ENCODE data around the gene CADM1.

CADM1 gene

GRCh38 chr11:115364896-115365295, 139.3 kb downstream of the CADM1 start:
- TF ChIP-seq CTCF (conservative IDR thresholded peaks at IDR 0.05; ENCODE audit: low read depth): no peak
- ChIA-PET POLR2A (ENCODE audit: low non-redundant PET) (no interaction called here), CTCF (interaction anchor here (0.5 to 0.6 kb wide), 2 partner anchors 195 to 384 kb away, joined by 3 to 5 read pairs; no protein-coding TSS in a partner anchor)
- no peak overlapping the region for H3K27ac ChIP-seq
- no peak for DNase-seq (ENCODE audit: low spot score)

- H3K27ac ChIP-seq: no peak overlapping the region
- TF ChIP-seq CTCF (conservative IDR thresholded peaks at IDR 0.05; ENCODE audit: low read depth): no peak
- ChIA-PET CTCF (no interaction called here), POLR2A (ENCODE audit: low non-redundant PET) (no interaction called here)
- no peak for DNase-seq (ENCODE audit: low spot score)
Observed at GRCh38 chr11:115363921-115364320, 140.3 kb downstream of the CADM1 start.

- TF ChIP-seq CTCF (conservative IDR thresholded peaks at IDR 0.05; ENCODE audit: low read depth): no peak
- POLR2A ChIA-PET (ENCODE audit: low non-redundant PET): no interaction called here
- CTCF ChIA-PET: no interaction called here
- no peak for DNase-seq (ENCODE audit: low spot score)
- no peak overlapping the region for H3K27ac ChIP-seq
Observed at GRCh38 chr11:115363426-115363825, 140.8 kb downstream of the CADM1 start.

GRCh38 chr11:115362997-115363396, 141.2 kb downstream of the CADM1 start:
- no peak overlapping the region for H3K27ac ChIP-seq
- TF ChIP-seq CTCF (conservative IDR thresholded peaks at IDR 0.05; ENCODE audit: low read depth): no peak
- DNase-seq (ENCODE audit: low spot score): no peak
- ChIA-PET POLR2A (ENCODE audit: low non-redundant PET) (no interaction called here), CTCF (no interaction called here)

GRCh38 chr11:115361025-115361424, 143.2 kb downstream of the CADM1 start:
- no peak for DNase-seq (ENCODE audit: low spot score)
- CTCF ChIA-PET: no interaction called here
- no peak overlapping the region for H3K27ac ChIP-seq
- no peak for TF ChIP-seq CTCF (conservative IDR thresholded peaks at IDR 0.05; ENCODE audit: low read depth)
- POLR2A ChIA-PET (ENCODE audit: low non-redundant PET): no interaction called here

- TF ChIP-seq CTCF (conservative IDR thresholded peaks at IDR 0.05; ENCODE audit: low read depth): no peak
- DNase-seq (ENCODE audit: low spot score): no peak
- POLR2A ChIA-PET (ENCODE audit: low non-redundant PET): no interaction called here
- no peak overlapping the region for H3K27ac ChIP-seq
- CTCF ChIA-PET: interaction anchor here (0.5 kb wide), 1 partner anchor 42 kb away, joined by 6 read pairs; no protein-coding TSS in a partner anchor
Observed at GRCh38 chr11:115360186-115360824, 143.9 kb downstream of the CADM1 start.

Measured in RWPE1 (cell line).